Iris pigment epithelial cell (primary cell): Measurements from ENCODE around the gene IPO8.
"Not testable (repeated sequence)": the region's sequence is repeated elsewhere in the genome, so short reads cannot be mapped to it uniquely, and the experiment has no call there.

Experiments
- DNase-seq: peaks from one replicate; pipeline ENCODE4 v3.0.0-alpha.2; 2011; ENCODE audit warnings: low read depth

Gene IPO8

DNA sequence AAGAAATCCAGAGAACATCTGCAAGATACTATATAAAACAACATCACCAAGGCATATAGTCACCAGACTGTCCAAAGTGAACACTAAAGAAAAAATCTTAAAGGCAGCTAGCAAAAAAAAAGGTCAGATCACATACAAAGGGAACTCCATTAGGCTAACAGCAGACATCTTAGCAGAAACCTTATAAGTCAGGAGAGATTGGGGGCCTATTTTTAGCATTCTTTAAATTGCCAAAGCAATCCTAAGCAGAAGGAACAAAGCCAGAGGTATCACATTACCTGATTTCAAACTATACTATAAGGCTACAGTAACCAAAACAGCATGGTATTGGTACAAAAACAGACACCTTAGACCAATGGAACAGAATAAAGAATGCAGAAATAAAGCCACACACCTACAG is 92.5 kb downstream of the IPO8 start:
- DNase-seq = no peak

DNA sequence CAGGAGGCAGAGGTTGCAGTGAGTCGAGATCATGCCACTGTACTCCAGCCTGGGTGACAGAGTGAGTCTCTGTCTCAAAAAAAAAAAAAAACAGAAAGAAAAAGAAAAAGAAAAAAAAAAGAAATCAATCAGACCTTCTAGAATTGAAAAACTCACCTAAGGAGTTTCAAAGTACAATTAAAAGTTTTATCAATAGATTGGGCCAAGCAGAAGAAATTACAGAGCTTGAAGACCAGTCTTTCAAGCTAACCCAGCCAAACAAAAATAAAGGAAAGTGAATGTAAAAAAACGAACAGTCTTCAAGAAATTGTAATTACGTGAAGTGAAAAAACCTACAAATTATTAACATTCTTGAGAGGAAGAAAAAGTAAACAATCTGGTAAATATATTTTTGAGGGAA is 93.0 kb downstream of the IPO8 start:
- no peak for DNase-seq

DNA sequence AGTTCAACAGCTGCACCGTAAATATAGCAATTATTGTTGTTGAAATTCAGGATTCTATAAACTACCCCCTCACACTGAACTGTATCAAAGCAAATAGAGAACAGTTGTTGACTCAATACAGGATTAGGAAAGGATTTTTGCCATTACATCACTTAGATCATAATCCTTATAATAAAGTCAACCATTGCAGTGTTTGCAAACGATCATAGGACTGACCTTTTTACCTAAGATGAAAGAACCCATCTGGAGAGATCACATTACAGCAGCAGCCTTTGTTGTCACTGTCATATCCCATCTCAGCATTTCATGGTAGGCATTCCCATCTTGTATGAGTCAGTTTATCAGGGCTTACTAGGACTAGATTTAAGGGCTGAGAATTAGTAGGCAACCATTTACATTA is 96.1 kb downstream of the IPO8 start:
- DNase-seq = peak; percentile 88

DNA sequence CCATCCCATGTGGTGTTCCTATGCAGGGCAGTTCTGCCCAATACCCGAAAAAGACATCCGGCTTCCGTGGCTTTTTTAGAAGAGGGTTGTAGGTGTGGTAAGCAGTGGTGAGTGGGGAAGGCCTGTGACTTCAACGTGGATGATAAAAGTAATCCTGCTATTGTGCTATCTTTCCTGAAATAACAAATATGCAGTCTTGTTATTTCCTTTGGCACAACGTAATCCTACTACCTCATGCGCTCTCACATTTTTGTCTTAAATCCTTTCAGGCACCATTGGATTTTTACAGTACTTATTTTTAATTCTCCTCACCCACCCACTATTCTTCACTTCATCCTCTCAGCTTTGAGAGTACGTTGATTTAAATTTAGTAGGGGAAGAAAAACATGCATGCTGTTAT is 96.8 kb downstream of the IPO8 start:
- peak; percentile 38 for DNase-seq

DNA sequence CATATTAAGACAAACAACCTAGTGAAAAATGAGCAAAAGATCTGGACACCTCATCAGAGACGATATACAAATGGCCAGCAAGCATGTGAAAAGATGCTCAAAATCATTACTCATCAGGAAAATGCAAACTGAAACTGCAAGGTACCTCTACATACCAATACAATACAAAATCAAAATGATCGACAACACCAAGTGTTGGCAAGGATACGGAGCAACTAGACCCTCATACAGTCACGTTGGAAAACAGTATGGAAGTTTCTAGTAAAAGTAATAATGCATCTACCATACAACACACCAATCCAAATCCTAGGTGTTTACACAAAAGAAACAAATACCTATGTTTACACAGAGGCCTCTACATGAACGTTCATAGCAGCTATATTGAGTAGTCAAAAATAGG is 99.9 kb downstream of the IPO8 start:
- DNase-seq = no peak

DNA sequence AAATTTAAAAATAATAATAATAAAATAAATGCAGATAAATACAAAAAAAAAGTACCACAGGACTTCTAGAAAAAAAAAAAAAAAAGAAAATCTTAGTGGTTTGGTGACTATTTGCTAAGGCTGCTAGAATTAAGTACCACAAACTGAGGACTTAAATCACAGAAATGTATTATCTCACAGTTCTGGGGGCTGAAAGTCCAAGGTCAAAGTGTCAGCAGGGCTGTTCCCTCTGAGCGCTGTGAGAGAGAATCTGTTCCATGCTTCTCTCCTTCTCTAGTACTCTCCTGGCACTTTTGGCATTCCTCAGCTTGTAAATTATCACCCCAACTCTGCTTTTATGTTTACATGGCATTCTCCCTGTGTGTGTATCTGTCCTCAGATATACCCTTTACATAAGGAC is 101.2 kb downstream of the IPO8 start:
- DNase-seq = no peak

DNA sequence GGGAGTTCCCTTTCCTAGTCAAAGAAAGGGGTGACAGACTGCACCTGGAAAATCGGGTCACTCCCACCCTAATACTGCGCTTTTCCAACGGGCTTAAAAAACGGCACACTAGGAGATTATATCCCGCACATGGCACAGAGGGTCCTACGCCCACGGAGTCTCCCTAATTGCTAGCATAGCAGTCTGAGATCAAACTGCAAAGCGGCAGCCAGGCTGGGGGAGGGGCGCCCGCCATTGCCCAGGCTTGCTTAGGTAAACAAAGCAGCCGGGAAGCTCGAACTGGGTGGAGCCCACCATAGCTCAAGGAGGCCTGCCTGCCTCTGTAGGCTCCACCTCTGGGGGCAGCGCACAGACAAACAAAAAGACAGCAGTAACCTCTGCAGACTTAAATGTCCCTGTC is 107.1 kb downstream of the IPO8 start:
- DNase-seq = not testable (repeated sequence)

DNA sequence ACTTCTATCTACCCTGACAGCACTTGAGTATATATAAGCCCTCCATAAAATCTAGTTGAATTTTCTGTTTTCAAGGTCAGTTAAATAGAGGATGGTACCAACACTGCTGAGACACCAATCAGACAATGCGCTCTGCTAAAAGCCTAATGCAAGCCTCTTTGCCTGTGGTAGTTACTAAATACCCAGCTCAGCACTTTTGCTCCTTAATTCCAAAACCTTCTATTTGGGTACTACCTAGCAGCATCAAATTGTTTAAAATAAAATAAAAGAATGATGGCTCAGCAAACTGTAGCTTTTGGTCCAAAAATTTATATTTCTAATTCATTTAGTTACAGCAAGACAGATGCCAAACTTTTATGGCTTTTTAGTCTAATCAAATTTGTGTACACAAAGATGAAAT is 107.9 kb downstream of the IPO8 start:
- no peak for DNase-seq

DNA sequence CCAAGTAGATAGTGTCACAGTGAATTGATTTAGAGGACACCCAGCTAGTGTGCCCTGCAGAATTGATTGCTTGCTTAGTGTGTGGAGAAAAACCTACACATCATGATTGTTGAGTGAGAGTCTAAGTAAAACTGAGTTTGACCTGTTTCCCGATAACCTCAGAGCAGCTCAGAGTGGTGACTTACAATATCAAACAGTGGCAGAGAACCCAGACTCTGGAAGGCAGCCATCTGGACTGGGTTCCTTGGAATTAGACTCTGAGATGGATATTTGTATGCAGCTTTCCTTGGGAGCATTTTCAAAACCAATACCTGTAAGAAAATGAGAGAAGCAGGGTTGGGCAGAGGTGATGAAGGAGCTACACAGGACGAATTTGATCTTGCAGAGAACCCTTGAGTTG is 109.8 kb downstream of the IPO8 start:
- no peak for DNase-seq

DNA sequence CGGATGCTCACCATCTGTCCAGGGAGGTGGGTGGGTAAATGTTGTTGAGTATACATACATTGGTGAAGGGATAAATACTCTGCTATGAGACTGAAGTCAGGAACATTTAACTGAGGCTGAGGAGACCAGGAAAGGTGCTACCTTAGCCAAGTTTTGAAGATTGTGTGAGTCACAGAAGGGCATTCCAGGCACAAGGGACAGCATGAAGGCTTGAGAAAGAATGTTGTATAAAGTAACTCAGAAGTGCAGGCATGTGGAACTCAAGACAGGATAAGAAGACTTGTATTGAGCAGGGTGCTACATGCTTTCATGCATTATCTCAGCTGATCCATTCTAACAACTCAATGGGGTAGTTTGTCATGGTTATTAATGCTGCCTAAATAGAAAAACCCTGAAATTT is 112.7 kb downstream of the IPO8 start:
- DNase-seq = peak; percentile 11

DNA sequence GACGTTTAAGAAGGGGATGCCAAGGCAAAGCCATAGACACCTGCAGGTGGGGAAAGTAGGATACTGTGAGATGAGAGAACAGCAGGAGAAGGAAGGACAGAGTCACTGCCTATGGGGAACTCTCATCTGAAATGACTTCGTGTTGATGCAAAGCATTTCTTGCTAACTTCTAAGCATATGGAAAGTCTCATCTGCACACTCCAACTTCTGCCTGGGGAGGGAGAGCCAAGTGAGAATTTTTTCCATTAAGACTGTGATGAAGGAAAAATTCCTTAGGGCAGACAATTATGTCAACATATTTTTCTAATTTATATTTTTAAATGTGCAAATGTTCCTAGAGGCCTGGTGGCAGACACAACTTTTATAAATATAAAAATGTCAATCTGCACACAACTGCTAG is 115.3 kb downstream of the IPO8 start:
- no peak for DNase-seq
